Liver (tissue), 3 donors: Measurements from ENCODE around the gene GSC.

Source experiments
- CTCF ChIP-seq: fragments of 150-350 bp; IDR thresholded peaks from 2 replicates; pipeline ENCODE4 v1.5.1; 2017; ENCODE audit warnings: improper control_type of control experiment, low read depth, low read length; ENCODE audit not compliant: missing input control
- JUND ChIP-seq, 2 donors: IDR thresholded peaks; 2 replicates each; pipeline ENCODE4 v1.6.1; 2016; ENCODE audit warnings: antibody characterized with exemption in 2 of 2
- RAD21 ChIP-seq, 2 donors: IDR thresholded peaks; 2 replicates each; pipeline ENCODE4 v1.6.1; 2016; ENCODE audit warnings: antibody characterized with exemption in 2 of 2, mild to moderate bottlenecking in 2 of 2
- YY1 ChIP-seq: IDR thresholded peaks from 2 replicates; pipeline ENCODE4 v1.6.1; 2016; ENCODE audit warnings: antibody characterized with exemption, mild to moderate bottlenecking
- donor health status: healthy.
- donor health status: healthy.

- no peak for TF ChIP-seq CTCF
- no peak for TF ChIP-seq RAD21 (IDR thresholded peaks at IDR 0.05)
- TF ChIP-seq YY1: no peak
- TF ChIP-seq JUND (IDR thresholded peaks at IDR 0.05): no peak
Measured at GRCh38 chr14:94752591-94753436, 17.1 kb downstream of the GSC start.
